Endothelial cell of umbilical vein (primary cell): ENCODE data around the gene BMP8B. TPM values are rescaled to one million over a fixed set of nuclear protein-coding genes. Genes with fewer than 3 reads are reported as not detected.

ENCODE experiments used
- BruUV-seq: library from RNA; stranded (reverse); fragments of 400-500 nt; replicated peaks from 2 replicates; lab custom pipeline; 2021; lab: Mats Ljungman, UMichigan
- CTCF ChIA-PET: fragments of 300-600, 350-600 bp; sonication (Branson Sonifier 250); formaldehyde crosslinking; loops from one replicate; lab custom pipeline; 2021; ENCODE audit warnings: antibody characterized with exemption, inconsistent platforms; lab: Charles Lee
- POLR2A ChIA-PET: fragments of 300-600, 350-600 bp; sonication (Branson Sonifier 250); formaldehyde crosslinking; loops from one replicate; lab custom pipeline; 2021; ENCODE audit warnings: antibody characterized with exemption, inconsistent platforms; lab: Charles Lee
- DNase-seq: peaks from one replicate; pipeline ENCODE4 v3.0.0-alpha.2; 2011; ENCODE audit warnings: low read depth, low spot score
- FAIRE-seq: peaks from 2 replicates; lab custom pipeline; 2011; peaks lifted over from hg19 to GRCh38; lab: Jason Lieb, UNC
- H2AFZ ChIP-seq: 2 replicates; pipeline ENCODE4 v1.6.0; 2012; ENCODE audit warnings: low read depth, low read length, control low read depth, inconsistent platforms
- H3K27ac ChIP-seq: 2 replicates; pipeline ENCODE4 v1.5.1; 2011; ENCODE audit warnings: low read depth, mild to moderate bottlenecking, control low read depth, low read length, moderate library complexity; ENCODE audit not compliant: insufficient read depth
- H3K27me3 ChIP-seq, 2 experiments: 2 replicates each; pipeline versions ENCODE4 v1.6.0 to v1.6.1; 2011; ENCODE audit warnings: low read length in 2 of 2, mixed read lengths in 1 of 2; ENCODE audit not compliant: control insufficient read depth in 2 of 2, insufficient read depth in 2 of 2
- H3K36me3 ChIP-seq, 2 experiments: 2 replicates in 1 of 2; 3 replicates in 1 of 2; pipeline ENCODE4 v1.5.1; 2011; ENCODE audit warnings: low read length in 2 of 2, mild to moderate bottlenecking in 1 of 2, moderate library complexity in 1 of 2; ENCODE audit not compliant: control insufficient read depth in 2 of 2, insufficient read depth in 2 of 2; ENCODE audit errors: extremely low read depth in 1 of 2
- H3K4me1 ChIP-seq: 3 replicates; pipeline ENCODE4 v1.5.1; 2011; ENCODE audit warnings: mild to moderate bottlenecking, low read length; ENCODE audit not compliant: control insufficient read depth, insufficient read depth; ENCODE audit errors: extremely low read depth
- H3K4me2 ChIP-seq: 2 replicates; pipeline ENCODE4 v1.6.1; 2011; ENCODE audit warnings: low read length, control low read depth, mixed read lengths; ENCODE audit not compliant: insufficient read depth
- H3K4me3 ChIP-seq, 3 experiments: fragments of 200-600 bp in 1 of 3; sonication (generic), shearing (Covaris generic) in 1 of 3; replicated peaks in 1 of 3; 2 replicates each; pipeline ENCODE4 v1.5.1; 2011 to 2016; ENCODE audit warnings: control low read depth in 3 of 3, low read length in 3 of 3, mild to moderate bottlenecking in 2 of 3, inconsistent platforms in 1 of 3, low read depth in 1 of 3, moderate library complexity in 1 of 3; ENCODE audit not compliant: insufficient read depth in 1 of 3
- H3K79me2 ChIP-seq: 2 replicates; pipeline ENCODE4 v1.6.0; 2012; ENCODE audit warnings: low read length, inconsistent platforms; ENCODE audit not compliant: control insufficient read depth, insufficient read depth
- H3K9ac ChIP-seq: replicated peaks from 2 replicates; pipeline ENCODE3; 2011; ENCODE audit warnings: low read length, control low read depth; ENCODE audit not compliant: insufficient read depth; ENCODE audit errors: extremely low read depth
- H3K9me1 ChIP-seq: replicated peaks from 3 replicates; pipeline ENCODE4 v1.6.0; 2011; ENCODE audit warnings: mild to moderate bottlenecking, low read length; ENCODE audit not compliant: control insufficient read depth, insufficient read depth; ENCODE audit errors: extremely low read depth
- H3K9me3 ChIP-seq: replicated peaks from 2 replicates; pipeline ENCODE4 v1.5.1; 2012; ENCODE audit warnings: low read length, inconsistent platforms; ENCODE audit not compliant: control insufficient read depth, insufficient read depth
- H4K20me1 ChIP-seq: replicated peaks from 2 replicates; pipeline ENCODE3; 2011; ENCODE audit warnings: mild to moderate bottlenecking, low read length; ENCODE audit not compliant: control insufficient read depth, insufficient read depth; ENCODE audit errors: extremely low read depth
- EZH2 ChIP-seq: IDR thresholded peaks from 2 replicates; pipeline ENCODE4 v1.6.1; 2012; ENCODE audit warnings: borderline replicate concordance, low read depth, mild to moderate bottlenecking, moderate library complexity, low read length, inconsistent platforms; ENCODE audit not compliant: severe bottlenecking
- FOS ChIP-seq: IDR thresholded peaks from 2 replicates; pipeline ENCODE4 v1.6.1; 2011; ENCODE audit warnings: mild to moderate bottlenecking, low read length, moderate library complexity, borderline replicate concordance; ENCODE audit not compliant: insufficient read depth
- GATA2 ChIP-seq: IDR thresholded peaks from 2 replicates; pipeline ENCODE4 v1.7.0; 2011; ENCODE audit warnings: low read depth, mild to moderate bottlenecking, moderate library complexity, mixed read lengths, low read length; ENCODE audit not compliant: insufficient read length, insufficient read depth
- MYC ChIP-seq: IDR thresholded peaks from one replicate; pipeline ENCODE4 v1.6.1; 2011; ENCODE audit warnings: mild to moderate bottlenecking, low read depth, low read length
- POLR2AphosphoS5 ChIP-seq: IDR thresholded peaks from 2 replicates; pipeline ENCODE4 v1.6.1; 2012; ENCODE audit warnings: low read depth, mild to moderate bottlenecking, control low read depth, low read length, moderate library complexity; ENCODE audit not compliant: insufficient read depth
- dilution Hi-C: fragments of 300-500 bp; cut with MboI; formaldehyde crosslinking; loops from one replicate; pipeline ENCODE4 v1.15.0; 2019; ENCODE audit warnings: low sequenced_read_pairs; ENCODE audit not compliant: extremely low pct_ligation_motif_present
- intact Hi-C: fragments of 100-400 bp; cut with micrococcal nuclease; formaldehyde crosslinking; loops from one replicate; pipeline ENCODE4 v1.10.0; 2022
- polyA plus RNA-seq, 4 experiments: library from polyadenylated mRNA; depleted of rRNA in 3 of 4; stranded (reverse) in 3 of 4; unstranded in 1 of 4; fragments of >200 nt; gene quantifications; 2 replicates each; pipeline versions ENCODE4 v1.2.1 to v1.2.3, GENCODE V29; 2011 to 2012; ENCODE audit warnings: missing spikeins in 1 of 4
- total RNA-seq: library from RNA; stranded (reverse); gene quantifications from 2 replicates; pipeline ENCODE4 v1.2.3, GENCODE V29; 2021
- TF ChIP-seq, protein P1 (sequence below), 2 donors: IDR thresholded peaks; 1 replicate in 1 of 2; 2 replicates in 1 of 2; pipeline ENCODE4 v1.5.1; 2011; ENCODE audit warnings: low read length in 2 of 2, mild to moderate bottlenecking in 2 of 2, moderate library complexity in 2 of 2, control low read depth in 1 of 2, inconsistent platforms in 1 of 2, low read depth in 1 of 2; ENCODE audit not compliant: insufficient read depth in 1 of 2; ENCODE audit errors: extremely low read depth in 1 of 2
- TF ChIP-seq, protein P2 (sequence below): IDR thresholded peaks from 2 replicates; pipeline ENCODE4 v1.6.1; 2011; ENCODE audit not compliant: insufficient read depth, insufficient read length

The BMP8B gene
- total and polyA plus RNA-seq, 2 donors (not counting 3 experiments of a cell fraction or from before 2014, with no cell fraction given) = 0.07 TPM; not detected in 1

DNA sequence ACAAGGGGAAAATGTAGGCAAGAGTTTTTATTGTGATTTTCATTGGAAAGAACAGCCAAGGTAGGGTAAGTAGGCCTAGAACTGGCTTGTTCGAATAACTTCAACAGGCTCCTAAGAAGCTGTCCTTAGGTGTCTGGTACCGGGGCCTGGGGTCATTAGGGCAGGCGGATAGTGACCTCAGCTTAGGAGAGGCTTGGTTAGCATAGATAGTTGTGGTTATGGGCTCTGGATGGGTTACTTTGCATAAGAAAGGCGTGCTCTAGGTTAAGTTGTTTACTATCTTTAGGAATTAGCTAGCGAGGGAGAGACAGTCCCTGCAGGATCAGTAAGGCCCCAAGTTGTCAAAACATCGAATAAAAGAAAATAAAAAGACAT lies 76.7 kb downstream of the BMP8B start:
- TF ChIP-seq, protein P1, sequence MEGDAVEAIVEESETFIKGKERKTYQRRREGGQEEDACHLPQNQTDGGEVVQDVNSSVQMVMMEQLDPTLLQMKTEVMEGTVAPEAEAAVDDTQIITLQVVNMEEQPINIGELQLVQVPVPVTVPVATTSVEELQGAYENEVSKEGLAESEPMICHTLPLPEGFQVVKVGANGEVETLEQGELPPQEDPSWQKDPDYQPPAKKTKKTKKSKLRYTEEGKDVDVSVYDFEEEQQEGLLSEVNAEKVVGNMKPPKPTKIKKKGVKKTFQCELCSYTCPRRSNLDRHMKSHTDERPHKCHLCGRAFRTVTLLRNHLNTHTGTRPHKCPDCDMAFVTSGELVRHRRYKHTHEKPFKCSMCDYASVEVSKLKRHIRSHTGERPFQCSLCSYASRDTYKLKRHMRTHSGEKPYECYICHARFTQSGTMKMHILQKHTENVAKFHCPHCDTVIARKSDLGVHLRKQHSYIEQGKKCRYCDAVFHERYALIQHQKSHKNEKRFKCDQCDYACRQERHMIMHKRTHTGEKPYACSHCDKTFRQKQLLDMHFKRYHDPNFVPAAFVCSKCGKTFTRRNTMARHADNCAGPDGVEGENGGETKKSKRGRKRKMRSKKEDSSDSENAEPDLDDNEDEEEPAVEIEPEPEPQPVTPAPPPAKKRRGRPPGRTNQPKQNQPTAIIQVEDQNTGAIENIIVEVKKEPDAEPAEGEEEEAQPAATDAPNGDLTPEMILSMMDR (IDR thresholded peaks at IDR 0.05; ENCODE audit: extremely low read depth in 1 of 2, insufficient read depth in 1 of 2, low read depth in 1 of 2, low read length in 2 of 2) = no peak
- TF ChIP-seq GATA2 = no peak
- no peak for TF ChIP-seq FOS
- TF ChIP-seq, protein P2, sequence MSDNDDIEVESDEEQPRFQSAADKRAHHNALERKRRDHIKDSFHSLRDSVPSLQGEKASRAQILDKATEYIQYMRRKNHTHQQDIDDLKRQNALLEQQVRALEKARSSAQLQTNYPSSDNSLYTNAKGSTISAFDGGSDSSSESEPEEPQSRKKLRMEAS = no peak
- no peak for TF ChIP-seq POLR2AphosphoS5
- no peak for TF ChIP-seq EZH2
- TF ChIP-seq MYC = no peak
- no peak for FAIRE-seq
- H4K20me1 ChIP-seq = no peaks in the 10 kb centered on the region
- H3K4me1 ChIP-seq = no peaks in the 10 kb centered on the region
- ChIA-PET POLR2A (no interaction called here), CTCF (interaction anchor here (0.9 to 3.5 kb wide), 4 partner anchors 21 to 106 kb away, joined by 3 to 24 read pairs (median 3); partner anchors contain the start of gene HPCAL4)
- no peak overlapping the region for H2AFZ ChIP-seq
- H3K27me3 ChIP-seq = peaks cover 28 to 29% of the 10 kb centered on the region in 2 experiments
- no peaks in the 10 kb centered on the region for H3K9me1 ChIP-seq
- H3K79me2 ChIP-seq = no peaks in the 10 kb centered on the region
- intact Hi-C loops (no loop called here), dilution Hi-C loops (no loop called here)
- no TSS peak for BruUV-seq
- no peak overlapping the region for H3K4me2 ChIP-seq
- no peak overlapping the region for H3K9ac ChIP-seq
- H3K36me3 ChIP-seq = no peaks in the 10 kb centered on the region
- H3K27ac ChIP-seq = no peak overlapping the region
- no peaks in the 10 kb centered on the region for H3K9me3 ChIP-seq
- DNase-seq = no peak
- no peak overlapping the region for H3K4me3 ChIP-seq
